HG02852 (cell line): ENCODE data around the gene RALGPS1.
A peak's percentile ranks its signal among the peaks of the same experiment; 100 is the strongest.

Experiments used
- ATAC-seq: cut with Tn5 transposase; IDR thresholded peaks from one replicate; pipeline ENCODE4 v1.9.1; 2021; ENCODE audit warnings: mild to moderate bottlenecking, moderate library complexity; ENCODE audit not compliant: unreplicated experiment

RALGPS1 gene

GRCh38 chr9:127214421-127215267, 300.1 kb downstream of the RALGPS1 start:
- ATAC-seq = no peak

DNA sequence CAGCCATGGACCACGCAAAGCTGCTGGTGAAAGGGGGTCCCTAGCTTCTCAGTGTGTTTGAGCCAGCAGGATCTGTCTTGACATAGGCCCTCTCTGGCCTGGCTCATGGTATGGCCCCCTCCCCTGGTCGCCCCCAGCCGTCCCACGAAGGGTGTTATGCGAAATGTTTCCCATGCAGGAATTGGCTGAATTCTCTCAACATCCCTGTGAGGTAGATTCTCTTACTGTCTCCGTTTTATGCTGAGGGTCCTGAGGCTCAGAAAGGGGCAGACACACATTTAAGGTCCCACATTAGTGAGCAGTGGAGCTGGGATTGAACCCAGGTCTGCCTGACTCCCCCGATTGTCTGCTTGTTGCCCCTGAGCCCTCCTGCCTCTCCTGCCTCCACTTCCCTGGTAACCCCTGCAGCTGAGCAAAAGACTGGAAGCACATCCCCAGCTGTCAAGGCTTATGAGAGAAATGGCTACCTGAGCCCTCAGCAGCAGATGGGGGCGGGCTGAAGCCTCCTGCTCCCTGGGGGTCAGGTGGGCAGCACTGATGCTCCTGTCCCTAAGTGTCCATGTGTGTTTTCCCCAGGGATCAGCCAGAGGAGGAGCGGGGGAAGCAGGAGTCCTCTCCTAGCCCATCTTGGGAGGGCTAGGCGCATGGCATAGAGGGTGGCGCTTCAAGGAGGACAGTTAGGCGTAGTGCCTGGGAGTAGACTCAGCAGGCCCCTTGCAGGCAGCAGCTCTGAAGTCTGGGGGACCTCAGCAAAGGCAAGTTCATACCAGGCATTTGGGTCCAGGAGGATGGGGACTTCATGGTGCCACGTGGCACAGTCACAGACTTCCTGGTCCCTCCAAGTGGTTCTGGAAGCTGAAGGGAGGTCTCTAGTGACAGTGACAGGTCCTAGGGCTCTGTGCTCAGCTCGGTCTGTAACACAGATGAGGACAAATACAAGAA, 301.0 kb downstream of the RALGPS1 start:
- no peak for ATAC-seq

GRCh38 chr9:127216210-127216887, 301.8 kb downstream of the RALGPS1 start:
- no peak for ATAC-seq

DNA sequence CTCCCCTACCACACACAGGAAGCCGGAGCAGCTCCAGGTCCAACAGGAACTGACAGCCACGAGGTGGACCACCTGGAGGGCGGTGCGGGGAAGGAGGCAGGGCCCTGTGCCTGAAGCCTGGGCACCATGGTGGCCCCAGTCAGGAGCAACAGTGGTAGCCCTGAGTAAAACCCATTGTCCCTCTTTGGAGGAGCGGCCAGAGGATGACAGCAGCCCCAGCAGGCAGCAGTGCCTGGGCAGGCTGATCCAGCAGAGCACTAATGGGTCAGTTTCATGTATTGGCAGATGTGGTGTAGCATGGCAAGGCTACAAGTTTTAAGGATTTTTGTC, 302.3 kb downstream of the RALGPS1 start:
- no peak for ATAC-seq

DNA sequence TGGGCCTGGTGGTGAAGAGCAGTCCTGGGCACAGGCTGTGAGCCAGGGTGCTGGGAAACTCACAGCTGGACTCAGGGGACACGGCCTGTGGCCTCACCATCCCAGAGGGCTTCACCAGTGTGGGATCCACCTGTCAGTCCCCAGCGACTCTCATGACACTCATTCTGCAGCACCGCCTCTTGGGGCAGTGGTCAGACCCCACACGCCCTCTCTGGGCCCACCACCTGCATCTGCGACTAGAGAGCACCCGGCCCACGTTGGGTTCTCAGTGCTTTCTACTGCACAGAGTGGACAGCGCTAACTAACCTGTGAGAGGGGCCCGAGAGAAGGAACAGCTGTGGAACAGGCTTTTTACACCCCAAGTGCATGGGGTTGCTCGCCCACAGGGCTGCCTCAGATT, 304.2 kb downstream of the RALGPS1 start:
- no peak for ATAC-seq

DNA sequence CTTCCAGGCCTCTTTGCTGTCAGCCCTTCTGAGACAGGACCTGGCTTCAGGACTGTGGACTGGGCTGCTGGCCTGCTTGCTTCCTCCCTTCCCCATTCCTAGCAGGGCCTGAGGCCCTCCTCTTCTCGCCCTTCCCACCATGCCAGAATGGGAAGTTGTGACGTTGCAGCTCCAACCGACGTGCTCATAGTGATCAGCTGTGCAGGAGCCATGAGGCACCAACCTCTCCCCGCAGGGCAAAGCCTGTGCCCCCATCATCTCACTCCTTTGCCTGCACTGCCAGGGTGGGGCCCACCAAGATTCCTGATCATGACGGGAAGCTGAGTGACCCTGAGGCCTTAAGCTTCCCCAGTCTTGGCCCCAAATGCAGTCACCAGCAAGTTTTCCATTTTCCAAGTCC, 304.9 kb downstream of the RALGPS1 start:
- no peak for ATAC-seq

- ATAC-seq = no peak
Observed at GRCh38 chr9:127221695-127222094, 307.1 kb downstream of the RALGPS1 start.

GRCh38 chr9:127222388-127223095, 308.0 kb downstream of the RALGPS1 start:
- ATAC-seq = no peak

DNA sequence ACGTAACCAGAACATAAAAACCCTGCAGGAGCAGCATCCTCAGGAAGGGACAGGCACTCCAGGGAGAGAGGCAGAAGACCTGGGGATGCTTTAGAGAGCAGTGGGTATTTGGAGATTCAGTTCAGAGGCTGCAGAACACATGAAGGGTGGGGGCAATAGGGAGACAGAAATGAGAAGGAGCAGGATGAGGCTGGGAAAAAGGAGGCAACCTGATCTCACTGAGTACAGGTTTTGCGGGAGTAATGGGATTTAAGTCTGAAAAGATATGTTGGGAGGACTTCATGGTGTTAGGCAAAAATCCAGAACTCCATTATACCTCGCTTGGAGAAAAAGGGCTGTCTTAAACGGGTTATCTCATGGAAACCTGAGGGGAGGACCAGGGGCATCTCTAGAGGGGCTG, 308.7 kb downstream of the RALGPS1 start:
- ATAC-seq = no peak

DNA sequence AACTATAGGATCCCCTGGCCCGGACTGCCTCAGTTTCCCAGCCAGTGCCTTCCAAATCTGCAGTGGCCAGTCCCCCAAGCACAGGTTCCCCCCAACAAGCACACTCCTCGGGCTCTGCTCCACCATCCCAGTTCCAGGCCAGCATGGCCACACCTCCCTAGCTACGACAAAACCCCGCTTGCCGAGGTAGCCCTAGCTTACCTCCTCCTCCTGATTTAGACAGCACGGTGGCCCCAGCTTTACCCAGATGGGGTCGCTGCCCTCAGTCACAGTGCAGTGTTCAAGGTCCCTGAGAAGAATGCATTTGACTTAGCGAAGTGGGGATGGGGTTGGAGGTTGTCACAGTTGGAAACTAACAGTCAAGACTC, 309.2 kb downstream of the RALGPS1 start:
- ATAC-seq = no peak

DNA sequence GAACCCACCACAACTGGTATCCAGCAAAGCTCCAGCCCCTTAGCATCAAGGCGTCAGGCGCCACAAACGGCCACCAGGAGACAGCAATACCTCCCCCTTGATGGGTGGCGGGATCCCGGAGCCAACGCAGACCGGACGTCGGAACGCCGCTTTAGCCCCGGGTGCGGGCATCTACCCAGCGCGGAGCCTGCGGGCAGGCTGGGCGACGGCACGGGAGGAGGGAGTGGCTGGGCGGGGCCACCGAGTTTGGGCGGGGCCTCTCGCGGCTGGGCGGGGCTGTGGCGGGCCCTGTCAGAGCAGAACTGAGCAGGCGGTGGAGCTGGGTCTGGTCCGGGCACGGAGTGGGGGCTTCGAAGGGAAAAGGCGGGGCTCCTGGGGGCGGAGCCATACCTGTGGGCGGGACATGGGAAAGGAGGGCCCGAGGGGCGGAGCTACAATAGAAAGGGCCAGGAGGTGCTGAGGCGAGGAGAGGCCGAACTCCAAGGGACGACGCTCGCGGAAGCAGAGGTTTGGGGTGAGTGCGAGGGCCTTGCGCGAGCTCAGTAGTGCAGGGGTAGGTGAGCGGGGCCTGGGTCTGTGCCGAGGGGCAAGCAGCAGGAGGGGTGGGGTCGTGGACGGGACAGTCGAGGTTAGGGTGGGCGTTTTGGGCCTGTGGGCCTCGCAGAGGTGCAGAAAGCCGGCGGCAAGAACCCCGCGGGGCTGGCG, 309.7 kb downstream of the RALGPS1 start:
- ATAC-seq = peak; percentile 69

DNA sequence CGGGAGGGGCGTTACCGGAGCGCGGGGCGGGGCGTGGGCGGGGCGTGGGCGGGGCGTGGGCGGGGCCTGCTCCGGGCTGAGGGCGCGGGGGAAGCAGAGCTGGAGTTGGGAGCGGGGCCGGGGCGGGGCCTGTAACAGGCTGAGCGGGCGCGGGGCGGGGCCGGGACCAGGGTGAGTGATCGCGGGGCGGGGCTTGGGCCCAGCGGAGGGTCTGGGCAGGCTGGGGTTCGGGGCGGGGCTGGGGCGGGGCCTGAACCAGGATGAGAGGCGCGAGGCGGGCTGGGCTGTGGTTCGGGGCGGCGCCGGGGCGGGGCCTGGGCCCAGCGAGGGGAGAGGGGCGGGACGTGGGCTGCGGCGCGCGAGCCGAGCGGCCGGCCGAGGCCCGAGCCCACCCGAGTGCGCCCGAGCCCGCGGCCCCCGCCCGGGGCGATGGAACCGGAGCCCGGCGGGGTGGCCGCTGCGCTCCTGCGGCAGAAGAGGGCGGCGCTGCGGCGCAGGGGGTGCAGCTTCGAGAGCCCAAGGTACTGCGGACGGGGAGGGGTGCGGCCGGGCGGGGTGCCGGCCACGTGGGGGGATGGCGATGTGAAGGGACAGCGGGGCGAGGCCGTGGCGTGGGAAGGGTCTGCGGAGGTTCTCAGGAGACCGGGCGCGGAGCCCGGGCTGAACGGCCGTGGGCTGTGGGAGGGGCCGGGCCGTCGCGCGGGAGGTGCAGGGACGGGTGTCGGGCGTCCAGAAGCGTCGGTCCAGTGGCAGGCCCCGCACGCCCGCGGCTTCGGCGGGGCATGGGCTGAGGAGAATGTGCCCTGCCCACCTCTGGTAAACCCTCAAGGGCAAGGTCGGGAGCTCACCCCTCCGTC, 310.5 kb downstream of the RALGPS1 start:
- ATAC-seq = peak; percentile 52

- no peak for ATAC-seq
Observed at GRCh38 chr9:127225801-127226625, 311.4 kb downstream of the RALGPS1 start.

DNA sequence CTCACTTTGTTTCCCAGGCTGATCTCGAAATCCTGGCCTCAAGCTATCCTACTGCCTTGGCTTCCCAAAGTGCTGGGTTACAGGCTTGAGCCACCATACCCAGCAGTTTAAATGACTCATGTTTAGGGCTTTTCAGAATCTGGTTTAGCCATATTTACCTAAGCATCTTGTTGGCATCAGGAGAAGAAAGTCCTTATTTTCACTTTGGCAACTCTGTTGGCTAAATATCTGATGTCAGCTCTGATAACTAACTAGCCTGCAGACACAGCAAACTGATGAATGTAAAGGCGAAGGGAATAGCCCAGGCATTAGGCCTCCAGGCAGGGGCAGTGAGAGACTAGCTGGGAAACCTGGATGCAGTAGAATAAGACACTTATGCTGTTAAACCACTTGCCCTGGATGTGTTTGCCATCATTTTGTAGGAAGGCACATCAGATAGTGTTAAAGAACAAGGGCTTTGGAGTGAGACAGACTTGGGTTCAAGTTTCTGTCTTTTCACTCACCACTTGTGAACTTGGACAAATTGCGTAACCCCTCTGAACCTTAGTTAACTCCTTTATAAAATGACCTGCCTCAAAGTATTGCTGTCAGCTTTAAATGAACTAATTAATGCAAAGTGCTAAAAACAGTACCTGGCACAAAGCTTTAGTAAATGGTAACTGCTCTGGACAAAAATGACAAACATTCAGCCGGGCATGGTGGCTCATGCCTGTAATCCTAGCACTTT, 315.3 kb downstream of the RALGPS1 start:
- no peak for ATAC-seq

- ATAC-seq = no peak
Observed at GRCh38 chr9:127231666-127232065, 317.1 kb downstream of the RALGPS1 start.

DNA sequence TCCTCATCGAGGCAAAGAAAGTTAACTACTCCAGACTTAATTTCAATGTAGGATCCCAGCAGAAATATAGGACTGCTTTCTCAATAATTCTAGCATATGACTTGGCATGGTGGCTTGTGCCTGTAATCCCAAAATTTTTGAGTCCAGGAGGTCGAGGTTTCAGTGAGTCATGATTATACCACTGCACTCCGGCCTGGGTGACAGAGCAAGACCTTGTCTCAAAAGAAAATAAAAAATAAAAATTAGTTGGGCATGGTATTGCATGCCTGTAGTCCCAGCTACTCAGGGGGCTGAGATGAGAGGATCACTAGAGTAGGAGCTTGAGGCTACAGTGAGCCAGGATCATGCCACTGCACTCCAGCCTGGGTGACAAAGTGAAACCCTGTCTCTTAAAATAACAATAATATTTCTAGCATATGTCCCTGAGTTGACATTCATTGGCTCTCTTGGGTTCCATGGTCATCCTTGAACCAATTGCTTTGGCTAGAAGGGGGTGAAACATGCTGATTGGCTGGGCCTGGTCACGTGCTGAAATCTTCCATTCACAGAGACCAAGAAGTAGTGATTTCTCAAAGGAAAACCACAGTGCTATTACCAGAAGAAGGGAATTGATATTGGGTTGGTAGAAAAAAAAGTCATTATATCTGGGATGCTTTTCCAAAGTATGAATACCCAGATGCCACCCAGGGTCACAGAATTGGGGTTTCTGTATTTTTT, 318.4 kb downstream of the RALGPS1 start:
- ATAC-seq = no peak

DNA sequence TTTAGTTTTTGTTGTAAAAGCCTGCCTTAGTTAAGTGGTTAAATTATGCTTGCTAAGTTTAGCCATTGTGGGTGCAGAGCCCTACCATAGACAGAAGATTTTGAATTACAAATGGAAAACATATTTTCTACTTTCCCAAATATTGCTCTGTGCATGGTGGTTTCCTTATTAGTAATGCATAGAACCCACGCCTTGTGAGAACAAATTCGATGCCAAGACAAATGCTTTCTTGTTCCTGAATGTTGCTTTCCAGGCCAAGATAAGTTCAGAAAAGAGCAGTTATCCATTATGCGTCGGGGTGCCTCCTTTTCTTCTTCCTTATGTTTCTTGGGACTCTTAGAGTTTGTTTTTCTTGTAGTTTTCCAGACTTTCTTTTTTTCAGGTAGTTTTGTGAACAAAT, 319.0 kb downstream of the RALGPS1 start:
- no peak for ATAC-seq
